Activated CD4-positive, alpha-beta T cell treated with anti-CD3 and anti-CD28 coated beads for 24 hours (primary cell): ENCODE measurements around the gene TMEM63C.

Experiments
- DNase-seq, 2 donors: peaks; one replicate each; pipeline ENCODE4 v3.0.0-alpha.2; 2020; ENCODE audit warnings: low read depth in 2 of 2

The TMEM63C gene

GRCh38 chr14:77256694-77257093, 75.1 kb downstream of the TMEM63C start:
- no peak for DNase-seq

- no peak for DNase-seq
Measured at GRCh38 chr14:77257700-77258099, 76.1 kb downstream of the TMEM63C start.

- DNase-seq = no peak
Measured at GRCh38 chr14:77258566-77258965, 77.0 kb downstream of the TMEM63C start.

GRCh38 chr14:77259025-77259715, 77.6 kb downstream of the TMEM63C start:
- no peak for DNase-seq

GRCh38 chr14:77260199-77260598, 78.6 kb downstream of the TMEM63C start:
- no peak for DNase-seq

- no peak for DNase-seq
Measured at GRCh38 chr14:77260631-77261030, 79.0 kb downstream of the TMEM63C start.

GRCh38 chr14:77264466-77265186, 83.0 kb downstream of the TMEM63C start:
- DNase-seq = no peak

- no peak for DNase-seq
Measured at GRCh38 chr14:77265187-77265515, 83.6 kb downstream of the TMEM63C start.

GRCh38 chr14:77265561-77266335, 84.2 kb downstream of the TMEM63C start:
- DNase-seq = no peak

- no peak for DNase-seq
Measured at GRCh38 chr14:77266336-77266735, 84.7 kb downstream of the TMEM63C start.

- DNase-seq = no peak
Measured at GRCh38 chr14:77267937-77268699, 86.5 kb downstream of the TMEM63C start.

- no peak for DNase-seq
Measured at GRCh38 chr14:77268989-77269600, 87.5 kb downstream of the TMEM63C start.

- no peak for DNase-seq
Measured at GRCh38 chr14:77270361-77271112, 88.9 kb downstream of the TMEM63C start.

- no peak for DNase-seq
Measured at GRCh38 chr14:77271113-77271710, 89.6 kb downstream of the TMEM63C start, which contains the start of gene NGB. TSS of gene NGB (minus strand) at chr14:77271206. CDS start at chr14:77270937, 269 bp downstream.

- DNase-seq = no peak
Measured at GRCh38 chr14:77272261-77272660, 90.7 kb downstream of the TMEM63C start.

- DNase-seq = no peak
Measured at GRCh38 chr14:77273796-77274195, 92.2 kb downstream of the TMEM63C start.

GRCh38 chr14:77275041-77275580, 93.5 kb downstream of the TMEM63C start:
- no peak for DNase-seq

- DNase-seq = no peak
Measured at GRCh38 chr14:77275601-77276017, 94.0 kb downstream of the TMEM63C start.

- DNase-seq = no peak
Measured at GRCh38 chr14:77276295-77276935, 94.8 kb downstream of the TMEM63C start.
